ENCODE results near the gene CCDC73.
"Not testable (repeated sequence)": the region's sequence is repeated elsewhere in the genome, so short reads cannot be mapped to it uniquely, and the experiment has no call there.

The CCDC73 gene

GRCh38 chr11:32758291-32758690, 36.2 kb downstream of the CCDC73 start:
- Mint-ChIP-seq H3K36me3 (ENCODE audit: low read depth) (peaks cover 5% of the 10 kb centered on the region), H3K27me3 (ENCODE audit: low read depth, poor library complexity) (peaks cover 10% of the 10 kb centered on the region), H3K4me1 (no peaks in the 10 kb centered on the region), H3K4me3 (no peak overlapping the region), H3K27ac (no peak overlapping the region), H3K9me3 (peaks cover 4% of the 10 kb centered on the region)
- DNase-seq, result no peak
- TF ChIP-seq CTCF (IDR thresholded peaks at IDR 0.05), result no peak

DNA sequence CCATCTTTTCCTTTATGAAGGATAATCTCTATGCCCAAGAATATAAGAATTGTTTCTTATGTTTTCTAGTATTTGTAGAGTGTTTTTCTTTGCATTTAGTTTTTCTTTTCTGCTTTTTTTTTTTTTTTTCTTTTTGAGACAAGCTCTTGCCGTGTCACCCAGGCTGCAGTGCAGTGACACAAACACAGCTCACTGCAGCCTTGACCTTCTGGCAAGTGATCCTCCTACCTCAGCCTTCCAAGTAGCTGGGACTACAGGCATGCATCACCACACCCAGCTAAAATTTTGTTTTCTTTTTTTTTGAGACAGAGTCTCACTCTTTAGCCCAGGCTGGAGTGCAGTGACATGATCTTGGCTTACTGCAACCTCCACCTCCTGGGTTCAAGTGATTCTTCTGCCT, 41.3 kb downstream of the CCDC73 start:
- not testable (repeated sequence) for H3K27me3 Mint-ChIP-seq (ENCODE audit: low read depth, poor library complexity); H3K36me3 Mint-ChIP-seq (ENCODE audit: low read depth); DNase-seq; H3K4me3 Mint-ChIP-seq; H3K27ac Mint-ChIP-seq; H3K4me1 Mint-ChIP-seq
- H3K9me3 Mint-ChIP-seq, result peaks cover 18% of the 10 kb centered on the region

GRCh38 chr11:32752001-32752400, 42.5 kb downstream of the CCDC73 start:
- Mint-ChIP-seq H3K9me3 (peaks cover 24% of the 10 kb centered on the region), H3K4me3 (no peak overlapping the region), H3K4me1 (no peaks in the 10 kb centered on the region), H3K27ac (no peak overlapping the region), H3K27me3 (ENCODE audit: low read depth, poor library complexity) (peaks cover 2% of the 10 kb centered on the region), H3K36me3 (ENCODE audit: low read depth) (no peaks in the 10 kb centered on the region)
- no peak for DNase-seq
- no peak for TF ChIP-seq CTCF (IDR thresholded peaks at IDR 0.05)

- peaks cover 6% of the 10 kb centered on the region for H3K27me3 Mint-ChIP-seq (ENCODE audit: low read depth, poor library complexity)
- H3K36me3 Mint-ChIP-seq (ENCODE audit: low read depth), result no peaks in the 10 kb centered on the region
- H3K4me1 Mint-ChIP-seq, result no peaks in the 10 kb centered on the region
- DNase-seq, result no peak
- H3K27ac Mint-ChIP-seq, result no peak overlapping the region
- H3K4me3 Mint-ChIP-seq, result no peak overlapping the region
- no peak for TF ChIP-seq CTCF (IDR thresholded peaks at IDR 0.05)
- H3K9me3 Mint-ChIP-seq, result peaks cover 31% of the 10 kb centered on the region
Observed at GRCh38 chr11:32751381-32751780, 43.1 kb downstream of the CCDC73 start.

GRCh38 chr11:32729976-32730375, 64.5 kb downstream of the CCDC73 start:
- peaks cover 32% of the 10 kb centered on the region for H3K9me3 Mint-ChIP-seq
- H3K4me1 Mint-ChIP-seq, result peaks cover 10% of the 10 kb centered on the region
- no peak for DNase-seq
- H3K27ac Mint-ChIP-seq, result no peak overlapping the region
- no peak overlapping the region for H3K4me3 Mint-ChIP-seq
- no peak for TF ChIP-seq CTCF (IDR thresholded peaks at IDR 0.05)
- H3K36me3 Mint-ChIP-seq (ENCODE audit: low read depth), result peaks cover 5% of the 10 kb centered on the region
- H3K27me3 Mint-ChIP-seq (ENCODE audit: low read depth, poor library complexity), result peaks cover 5% of the 10 kb centered on the region

DNA sequence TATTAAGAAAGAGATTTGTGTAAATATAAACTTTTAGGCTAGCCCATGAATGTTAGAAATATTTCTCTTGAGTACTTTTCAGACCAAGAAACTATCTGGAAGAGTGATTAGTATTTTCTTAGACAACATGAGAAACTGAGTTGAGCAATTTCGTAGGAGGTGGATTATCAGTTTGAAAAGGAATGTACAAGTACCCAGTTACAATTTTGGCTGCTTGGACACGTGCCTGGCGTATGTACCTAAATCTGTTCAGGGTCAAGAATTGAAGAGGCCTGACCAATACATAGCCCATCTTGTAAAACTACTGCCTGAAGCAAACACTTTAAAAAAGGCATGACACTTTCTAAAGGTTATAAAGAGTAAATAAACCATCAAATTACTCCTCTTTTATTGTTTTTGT, 71.1 kb downstream of the CCDC73 start:
- peaks cover 5% of the 10 kb centered on the region for H3K27me3 Mint-ChIP-seq (ENCODE audit: low read depth, poor library complexity)
- TF ChIP-seq CTCF (IDR thresholded peaks at IDR 0.05), result no peak
- peaks cover 10% of the 10 kb centered on the region for H3K4me1 Mint-ChIP-seq
- no peak for DNase-seq
- H3K4me3 Mint-ChIP-seq, result no peak overlapping the region
- H3K27ac Mint-ChIP-seq, result no peak overlapping the region
- no peaks in the 10 kb centered on the region for H3K36me3 Mint-ChIP-seq (ENCODE audit: low read depth)
- no peaks in the 10 kb centered on the region for H3K9me3 Mint-ChIP-seq
